NCI-H187 treated with DMSO at 0.1 percent for 48 hours (cell line): Measurements from ENCODE around the gene OMG.
"Not testable (repeated sequence)": the region's sequence is repeated elsewhere in the genome, so short reads cannot be mapped to it uniquely, and the experiment has no call there.

Source experiments
- DNase-seq: peaks from one replicate; lab custom pipeline; 2025; lab: John Stamatoyannopoulos, UW

The OMG gene

DNA sequence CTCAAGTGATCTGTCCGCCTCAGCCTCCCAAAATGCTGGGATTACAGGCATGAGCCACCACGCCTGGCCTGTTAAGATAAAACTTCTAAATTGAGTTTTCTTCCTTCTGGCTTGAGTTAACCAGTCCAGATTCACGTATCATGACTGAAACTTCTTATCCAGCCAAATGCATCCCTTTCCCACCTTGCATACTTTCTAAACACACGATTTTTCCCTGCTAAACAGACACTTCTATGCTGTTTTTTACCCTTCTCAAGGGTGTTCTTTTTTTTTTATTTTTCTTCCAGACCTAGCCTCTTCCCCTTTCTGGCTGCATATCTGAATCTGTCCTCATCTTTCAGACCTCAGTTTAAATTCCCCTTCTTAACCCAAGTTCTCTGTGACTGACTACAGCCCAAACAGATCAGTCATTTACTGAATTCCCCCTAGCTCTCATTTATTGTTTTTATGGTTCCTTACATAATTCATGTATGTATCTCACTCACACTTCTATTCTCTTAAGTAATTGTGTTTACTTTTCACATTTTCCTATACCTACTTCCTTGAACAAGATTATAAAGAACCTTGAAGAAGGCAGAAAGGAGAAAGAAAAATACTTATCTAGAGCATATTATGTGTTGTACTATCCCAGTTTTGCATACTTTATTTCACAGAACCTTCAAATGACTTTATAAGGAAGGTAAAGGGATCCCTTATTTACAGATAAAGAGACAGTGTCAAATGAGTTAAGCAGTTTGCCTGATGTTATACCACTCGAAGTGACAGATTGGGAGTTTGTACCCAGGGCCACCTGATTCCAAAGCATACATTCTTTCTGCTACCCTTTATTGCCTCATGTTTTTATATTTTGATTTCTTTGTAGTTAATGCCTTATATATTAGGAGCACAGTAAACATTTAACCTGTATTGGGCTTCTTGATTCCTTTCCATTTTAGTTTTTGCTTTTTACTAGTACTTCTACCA lies 11.6 kb upstream of the OMG start:
- no peak for DNase-seq

DNA sequence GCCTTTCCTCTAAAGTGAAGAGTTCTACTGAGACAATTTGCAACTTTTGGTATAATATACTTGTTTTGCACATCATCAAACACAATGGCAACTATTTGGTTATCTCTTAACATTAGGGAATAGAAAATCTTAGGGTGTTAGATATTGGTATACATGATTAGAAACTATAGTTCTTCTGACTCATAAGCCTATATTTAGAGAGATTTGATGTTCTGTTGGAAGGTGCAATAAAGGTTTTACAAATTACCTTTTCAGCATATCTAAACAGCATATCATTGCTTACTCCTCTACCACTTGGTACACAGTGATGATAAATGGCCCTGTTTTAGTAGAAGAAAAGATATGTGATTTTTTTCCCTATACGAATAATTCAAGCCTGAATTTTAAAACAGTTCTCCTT lies 10.6 kb upstream of the OMG start:
- DNase-seq, result no peak

DNA sequence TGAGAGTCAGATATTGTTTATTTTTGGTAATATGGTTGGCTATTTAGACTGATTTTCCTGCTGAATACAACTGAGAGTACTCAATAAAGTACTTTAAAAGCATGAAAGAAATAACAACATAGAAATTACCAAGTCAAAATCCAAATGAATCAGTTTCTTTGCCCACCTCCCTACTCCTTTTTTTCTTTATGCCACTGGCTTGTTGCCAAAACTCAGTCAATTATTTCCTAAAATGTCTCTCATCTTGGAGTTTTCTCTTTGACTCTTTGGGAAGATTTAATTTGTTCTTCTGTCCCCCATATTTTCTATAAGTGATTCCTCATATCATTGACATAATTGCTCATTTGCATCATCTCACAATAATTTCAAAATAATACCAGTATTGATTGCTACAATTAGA lies 2.6 kb upstream of the OMG start:
- DNase-seq, result no peak

DNA sequence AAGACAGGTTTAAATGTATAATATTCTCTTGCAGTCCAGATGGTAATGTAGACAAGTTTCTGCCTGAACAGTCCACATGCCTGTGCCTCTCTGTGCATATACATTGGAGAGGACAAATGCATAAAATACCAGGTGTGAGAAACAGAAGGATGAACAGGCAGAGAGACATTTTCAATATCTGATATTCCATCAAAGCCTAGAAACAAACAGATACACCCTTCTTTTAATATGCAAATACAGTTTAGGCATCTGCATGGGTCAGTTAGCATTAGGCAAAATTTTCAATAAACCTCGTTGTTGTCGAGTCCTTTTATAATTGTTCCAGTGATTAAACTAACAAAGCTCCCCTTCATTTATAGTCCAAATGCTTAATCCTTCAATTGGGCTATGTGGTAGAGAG lies 897 bp downstream of the OMG start:
- DNase-seq, result no peak

DNA sequence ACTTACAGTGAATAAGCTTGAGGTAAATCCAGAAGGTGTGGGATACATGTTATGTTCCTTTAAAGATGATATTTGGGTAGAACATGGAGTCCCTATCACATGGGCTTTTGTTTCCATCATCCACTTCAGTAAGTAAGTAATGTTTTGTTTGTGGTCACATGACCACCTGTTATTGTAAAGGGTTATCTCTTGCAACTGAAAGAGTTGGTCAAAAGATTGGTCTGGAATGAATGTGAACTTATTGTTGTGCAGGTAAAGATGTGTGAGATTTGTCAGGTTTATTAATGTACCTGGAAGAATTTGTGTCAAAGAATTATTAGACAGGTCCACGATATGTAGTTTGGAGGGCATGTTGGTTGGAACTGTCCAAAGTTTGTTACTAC lies 1.6 kb downstream of the OMG start:
- DNase-seq, result no peak

DNA sequence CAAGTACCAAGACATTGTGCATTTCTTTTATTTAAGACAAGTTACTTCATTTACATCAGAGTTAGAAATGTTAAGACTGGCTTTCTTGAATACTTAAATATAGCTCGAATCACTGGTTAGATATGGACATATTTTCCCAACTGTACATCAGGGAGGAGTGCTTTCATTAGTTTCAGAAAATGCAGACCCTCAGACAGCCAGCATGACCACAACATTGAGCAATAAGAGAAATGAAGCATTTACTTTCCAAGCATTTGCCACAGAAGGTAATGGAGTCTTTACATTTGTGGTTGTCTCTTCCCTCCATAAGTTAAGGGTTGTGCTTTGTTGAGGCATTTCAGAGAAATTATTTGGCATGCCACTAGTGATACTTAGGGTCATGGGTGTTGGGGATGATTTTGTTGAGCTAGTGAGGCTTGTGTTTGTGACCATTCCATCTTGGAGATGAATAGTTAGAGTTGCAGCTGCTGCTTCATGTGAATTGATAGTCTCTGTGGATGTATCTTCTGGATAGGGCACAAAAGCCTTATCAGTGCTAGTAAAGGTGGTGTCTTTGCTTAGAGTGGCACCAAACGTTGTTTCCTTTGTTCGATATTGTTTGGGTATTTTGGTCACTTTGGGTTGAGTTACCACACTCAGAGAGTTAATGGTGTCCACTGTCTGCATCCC lies 2.1 kb downstream of the OMG start:
- DNase-seq, result no peak

DNA sequence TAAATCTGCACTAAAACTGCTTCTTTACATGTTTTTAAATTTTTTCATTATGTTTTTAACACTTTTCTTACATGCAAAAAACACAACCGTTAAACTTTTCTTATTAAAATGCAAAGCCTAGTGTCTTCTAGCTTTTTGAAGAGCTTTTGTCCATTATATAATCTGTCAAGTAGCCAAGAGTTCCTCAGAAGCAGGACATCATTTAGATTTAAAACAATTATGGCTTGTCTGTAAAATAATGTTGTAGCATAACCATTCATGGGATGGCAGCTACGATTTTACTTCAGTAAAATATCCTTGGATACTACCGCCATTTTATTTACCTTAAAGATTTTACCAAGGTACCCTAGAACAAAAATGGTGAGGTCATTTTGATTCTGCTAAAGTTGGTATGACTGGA lies 2.8 kb downstream of the OMG start:
- DNase-seq, result no peak

DNA sequence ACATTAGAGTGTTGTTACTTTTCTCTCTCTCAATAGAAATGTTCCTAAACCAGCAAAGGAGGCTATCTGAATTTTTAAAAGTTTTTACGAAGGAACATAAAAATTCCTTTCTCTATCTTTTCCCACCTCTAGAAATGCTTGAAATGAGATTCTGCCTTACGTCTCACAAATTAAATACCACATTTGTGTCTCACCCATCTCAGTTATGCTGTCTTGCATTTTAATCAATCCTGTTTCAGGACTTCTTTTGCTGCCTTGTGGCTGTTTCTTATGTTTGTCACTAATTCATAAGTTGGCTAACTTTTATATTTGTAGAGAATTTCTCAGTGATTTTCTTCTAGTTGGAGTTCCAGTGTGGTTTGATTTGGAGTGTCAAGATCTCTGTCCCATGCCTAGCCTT lies 3.5 kb downstream of the OMG start:
- no peak for DNase-seq

DNA sequence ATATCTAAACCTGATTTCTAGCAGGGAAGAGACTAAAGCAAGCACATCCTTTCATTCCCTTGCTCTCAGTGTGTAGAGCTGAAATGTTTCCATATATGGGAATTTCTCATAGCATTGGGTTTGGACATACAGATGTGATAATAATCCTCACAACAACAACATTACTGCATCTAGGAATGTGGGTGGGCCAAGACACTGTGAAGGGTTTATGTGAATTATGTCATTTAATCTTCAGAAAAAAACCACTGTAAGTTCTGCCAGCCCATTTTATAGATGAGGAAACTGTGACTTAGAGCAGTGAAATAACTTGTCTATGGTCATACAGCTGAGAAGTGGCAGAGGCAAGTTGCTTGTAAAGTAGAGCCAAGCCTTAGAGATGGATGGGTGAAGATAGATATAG lies 5.2 kb downstream of the OMG start:
- no peak for DNase-seq

DNA sequence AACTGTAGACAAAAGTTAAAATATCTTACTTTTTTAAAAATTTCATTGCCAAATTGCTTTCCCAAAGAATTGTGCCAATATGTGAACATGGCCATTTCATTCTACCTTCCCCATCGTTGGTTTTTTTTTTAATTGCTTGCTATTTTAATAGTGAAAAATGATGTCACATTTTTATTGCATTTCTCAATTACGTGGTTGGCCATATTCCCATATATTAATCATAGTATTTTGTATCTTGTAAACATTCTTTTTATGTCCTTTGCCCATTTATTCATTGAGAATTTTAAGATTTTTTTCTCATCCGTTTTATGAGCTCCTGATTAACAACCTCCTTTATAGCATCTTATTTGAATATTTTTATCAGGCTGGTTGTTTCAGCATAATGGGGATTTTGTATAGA lies 7.2 kb downstream of the OMG start:
- no peak for DNase-seq

DNA sequence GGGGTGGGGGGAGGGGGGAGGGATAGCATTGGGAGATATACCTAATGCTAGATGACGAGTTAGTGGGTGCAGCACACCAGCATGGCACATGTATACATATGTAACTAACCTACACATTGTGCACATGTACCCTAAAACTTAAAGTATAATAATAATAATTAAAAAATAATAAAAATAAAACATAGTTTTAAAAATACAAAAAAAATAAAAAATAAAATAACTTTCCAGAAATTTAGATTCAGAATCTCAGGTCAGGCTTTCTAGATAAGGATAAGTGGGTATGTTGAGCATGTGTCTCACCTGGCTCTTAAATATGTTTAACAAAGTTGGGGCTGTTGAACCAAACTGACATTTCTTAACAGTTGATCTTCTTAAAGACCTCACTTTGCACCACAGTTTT lies 9.1 kb downstream of the OMG start:
- DNase-seq, result not testable (repeated sequence)

DNA sequence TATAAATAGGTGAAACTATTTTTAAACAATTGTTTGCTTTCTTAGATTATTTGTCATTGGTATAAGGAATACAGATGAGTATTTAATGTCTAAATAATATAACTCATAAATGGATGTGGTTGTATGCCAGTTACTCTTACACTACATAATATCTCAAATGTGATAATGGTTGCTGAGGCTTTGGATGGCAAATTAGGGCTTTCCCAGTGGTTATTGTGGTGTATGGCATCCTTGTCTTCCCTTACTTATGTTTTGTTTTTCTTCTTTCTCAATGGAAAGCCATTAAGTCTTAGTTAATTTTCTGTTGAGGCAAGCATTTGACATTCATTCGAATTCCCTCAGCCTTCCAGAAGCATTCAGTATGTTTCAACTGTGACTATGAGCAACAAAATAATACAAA lies 10.5 kb downstream of the OMG start:
- no peak for DNase-seq

DNA sequence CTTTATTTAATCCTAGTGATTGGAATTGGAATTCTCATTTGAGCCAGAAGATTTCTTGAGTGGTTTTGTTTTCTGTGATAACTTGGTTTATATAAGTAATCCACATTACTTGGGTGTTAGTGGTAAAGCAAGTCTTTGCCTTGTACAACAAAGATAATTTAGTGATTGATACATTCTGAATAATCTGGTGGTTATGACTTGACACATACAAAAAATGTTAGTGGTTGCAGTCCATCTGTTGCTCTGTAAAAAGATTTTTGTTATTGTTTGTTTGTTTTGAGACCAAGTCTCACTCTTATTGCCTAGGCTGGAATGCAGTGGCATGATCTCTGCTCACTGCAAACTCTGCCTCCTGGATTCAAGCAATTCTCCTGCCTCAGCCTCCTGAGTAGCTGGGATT lies 13.2 kb downstream of the OMG start:
- no peak for DNase-seq

DNA sequence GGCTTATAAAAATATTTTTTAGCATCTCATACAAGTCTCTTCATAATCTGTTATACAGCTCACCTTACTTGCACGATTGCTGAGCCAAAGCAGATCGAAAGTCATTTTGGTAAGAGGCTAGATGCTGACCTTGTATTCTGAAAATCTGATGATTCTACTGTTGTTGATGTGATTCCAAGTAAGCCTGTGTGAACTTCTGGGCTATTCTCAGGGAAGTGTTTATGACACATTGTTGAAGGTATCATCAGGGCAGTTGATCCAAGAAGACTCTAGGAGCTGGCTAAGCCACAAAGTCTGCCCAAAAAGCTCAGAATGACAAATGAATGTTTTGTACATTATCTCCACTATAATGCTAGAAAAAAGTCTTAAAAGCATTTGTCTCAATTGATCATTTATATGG lies 16.0 kb downstream of the OMG start:
- no peak for DNase-seq

DNA sequence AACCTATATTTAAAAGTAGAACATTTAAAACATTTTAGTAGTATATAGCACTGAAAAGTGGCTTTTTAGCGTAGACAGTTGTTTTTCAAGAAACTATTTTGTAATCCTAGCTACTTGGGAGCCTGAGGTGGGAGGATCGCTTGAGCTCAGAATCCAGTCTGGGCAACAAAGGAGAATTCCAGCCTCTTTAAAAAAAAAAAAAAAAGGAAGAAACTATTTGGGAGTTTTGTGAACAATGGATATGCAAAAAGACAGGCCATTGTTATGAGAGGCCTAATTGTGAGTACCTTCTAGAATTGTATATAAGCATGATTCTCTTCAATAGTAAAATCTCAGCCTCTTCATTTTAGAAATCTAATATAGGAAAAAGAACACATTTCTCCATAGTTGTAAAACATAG lies 17.6 kb downstream of the OMG start:
- DNase-seq, result no peak

DNA sequence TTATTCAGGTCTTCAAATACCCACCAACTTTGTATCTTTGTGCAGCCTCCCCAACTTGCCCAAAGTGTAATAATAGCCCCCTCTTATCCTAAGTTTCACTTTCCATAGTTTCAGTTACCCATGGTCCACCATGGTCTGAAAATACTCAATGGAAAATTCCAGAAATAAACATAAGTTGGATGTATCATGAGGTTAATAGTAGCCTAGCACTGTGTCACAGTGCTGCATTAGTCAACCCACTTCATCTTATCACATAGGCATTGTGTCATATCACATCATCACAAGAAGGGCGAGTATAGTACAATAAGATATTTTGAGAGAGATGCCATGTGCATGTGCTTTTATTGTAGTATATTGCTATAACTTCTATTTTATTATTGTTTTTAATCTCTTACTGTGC lies 21.9 kb downstream of the OMG start:
- DNase-seq, result no peak

DNA sequence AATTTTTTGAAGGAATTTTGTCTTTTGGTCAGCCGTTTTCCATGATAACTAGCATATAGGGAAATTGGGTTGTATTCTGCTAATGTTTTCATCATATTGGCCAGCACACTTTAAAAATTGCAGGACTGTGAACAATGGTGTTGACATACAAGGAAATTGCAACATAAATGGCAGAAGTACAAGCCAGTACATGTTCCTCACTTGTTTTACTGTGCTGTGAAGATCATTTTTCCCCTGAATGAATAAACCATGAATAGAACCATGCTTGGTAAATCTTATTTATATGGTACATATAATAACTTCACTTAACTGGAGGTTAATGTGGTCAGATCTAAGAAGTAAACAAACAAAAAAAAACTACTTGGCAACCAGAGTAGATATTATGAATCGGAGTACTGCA lies 22.8 kb downstream of the OMG start:
- DNase-seq, result no peak

DNA sequence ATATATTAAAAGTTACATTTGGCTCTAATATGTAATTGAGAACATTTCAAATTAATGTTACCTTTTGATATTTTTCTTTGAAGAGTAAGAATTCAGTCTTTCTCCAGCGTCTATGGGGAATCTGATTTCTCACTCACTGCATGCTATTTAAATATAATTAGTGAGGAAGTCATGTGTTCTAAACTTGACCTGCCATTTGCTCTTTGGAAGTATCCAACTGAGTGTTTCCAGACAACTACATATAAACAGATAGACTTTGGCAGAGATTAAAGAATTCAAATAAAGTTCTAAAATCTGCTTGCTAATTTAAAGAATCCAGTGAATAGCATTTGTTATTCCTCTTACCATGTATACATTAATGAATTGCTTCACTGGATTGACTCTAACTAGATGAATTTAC lies 23.5 kb downstream of the OMG start:
- DNase-seq, result no peak

DNA sequence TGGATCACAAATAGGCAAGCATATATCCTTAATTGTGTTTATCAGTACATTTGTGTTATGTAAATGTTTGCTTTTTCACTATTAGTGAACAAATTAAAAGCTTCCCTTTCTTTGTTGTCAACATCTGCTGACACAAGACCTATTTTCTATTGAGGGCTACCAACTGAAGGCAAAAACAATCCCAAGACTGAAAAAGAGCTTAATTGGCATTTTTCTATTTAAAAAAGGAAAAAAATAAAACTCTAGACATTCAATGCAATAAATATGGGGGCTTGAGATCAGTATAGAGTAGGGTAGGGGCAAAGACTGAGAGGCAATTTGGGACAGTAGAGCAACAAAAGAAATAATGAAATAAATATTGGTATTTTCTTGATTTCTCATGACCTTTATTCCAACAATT lies 24.2 kb downstream of the OMG start:
- DNase-seq, result no peak

DNA sequence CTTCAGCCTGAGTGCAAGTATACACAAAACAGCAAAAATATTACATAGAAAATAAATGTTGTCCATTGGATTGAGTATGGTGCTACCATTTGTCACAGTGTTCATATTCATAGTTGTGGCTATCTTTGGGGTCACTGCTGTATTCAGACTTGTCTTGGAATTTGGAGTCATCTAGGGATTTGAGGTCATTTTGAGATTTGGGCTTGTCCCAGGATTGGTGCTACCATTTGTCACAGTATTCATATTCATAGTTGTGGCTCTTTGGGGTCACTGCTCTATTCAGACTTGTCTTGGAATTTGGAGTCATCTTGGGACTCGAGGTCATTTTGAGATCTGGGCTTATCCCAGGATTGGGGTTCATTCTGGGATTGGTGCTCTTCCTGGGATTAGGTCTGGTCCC lies 24.8 kb downstream of the OMG start:
- no peak for DNase-seq

DNA sequence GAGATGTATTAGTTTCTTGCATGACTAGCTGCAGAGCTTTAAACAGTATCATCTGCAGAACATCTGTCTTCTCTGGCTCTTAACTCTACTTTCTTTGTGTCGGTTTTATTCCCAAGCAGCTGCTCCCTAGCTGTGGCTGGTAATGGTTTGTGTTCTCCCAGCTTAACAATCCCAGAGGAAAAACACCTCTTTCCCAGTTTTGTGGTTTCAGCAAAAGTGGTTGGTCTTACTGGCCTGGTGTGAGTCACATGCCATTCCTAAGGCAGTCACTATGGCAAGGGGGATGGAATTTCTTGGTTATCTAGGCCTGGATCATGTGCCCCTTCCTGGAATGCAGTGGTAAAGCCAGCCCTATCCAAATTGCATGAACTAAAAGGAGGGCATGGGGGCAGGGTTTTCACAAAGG lies 27.5 kb downstream of the OMG start:
- no peak for DNase-seq

DNA sequence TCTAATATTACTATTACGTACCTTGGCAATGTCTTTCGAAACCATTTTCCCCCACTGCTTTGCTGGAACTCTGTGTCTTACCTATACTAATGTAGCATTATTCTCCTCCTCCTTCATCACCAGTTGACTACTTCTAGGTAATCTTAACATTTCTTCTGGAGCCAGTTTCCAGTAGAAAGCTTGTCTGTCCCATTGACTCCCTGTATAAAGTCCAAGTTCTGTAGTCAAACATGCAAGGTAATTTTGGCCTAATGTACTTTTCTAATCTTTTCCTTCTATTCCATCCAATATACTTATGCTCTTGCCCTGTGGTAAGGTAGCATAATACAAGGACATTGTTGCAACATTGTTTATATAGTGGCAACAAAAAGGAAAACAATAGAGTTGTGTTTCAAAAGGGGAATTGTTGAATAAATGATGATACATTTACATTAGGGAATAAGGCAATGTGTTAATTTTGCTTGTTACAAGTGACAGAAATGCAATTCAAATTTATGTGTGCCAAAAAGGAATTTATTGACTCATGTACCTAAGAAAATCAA lies 27.9 kb downstream of the OMG start:
- no peak for DNase-seq

DNA sequence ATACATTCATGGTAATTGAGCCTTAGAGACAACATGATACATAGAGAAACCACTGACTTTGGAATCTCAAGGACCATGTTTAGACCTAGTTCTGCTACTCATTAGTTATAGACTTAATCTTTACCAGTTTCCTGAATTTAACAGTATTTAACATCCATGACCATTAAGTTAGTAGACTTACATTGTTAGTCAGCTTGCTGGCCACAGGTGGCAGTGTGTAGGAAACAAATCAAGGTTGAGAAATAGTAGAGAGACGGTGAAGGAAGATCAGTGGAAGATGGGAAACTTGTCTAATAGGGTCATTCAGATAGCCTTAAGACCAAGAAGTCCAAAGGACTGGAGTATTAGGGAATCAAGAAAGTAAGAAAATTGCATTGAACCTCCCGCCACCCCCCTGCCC lies 31.0 kb downstream of the OMG start:
- no peak for DNase-seq
